OCI-LY7 (cell line): Measurements from ENCODE around the gene GPRASP2. TPM values are rescaled to one million over a fixed set of nuclear protein-coding genes. Genes with fewer than 3 reads are reported as not detected.
A peak's percentile ranks its signal among the peaks of the same experiment; 100 is the strongest.
"Not testable (repeated sequence)": the region's sequence is repeated elsewhere in the genome, so short reads cannot be mapped to it uniquely, and the experiment has no call there.

ENCODE experiments used
- Bru-seq: library from RNA; stranded (reverse); fragments of 400-500 nt; gene quantifications from one replicate; lab custom pipeline; 2021; lab: Mats Ljungman, UMichigan
- BruChase-seq, 2 experiments: library from RNA; stranded (reverse); fragments of 400-500 nt; gene quantifications; one replicate each; lab custom pipeline; 2021; lab: Mats Ljungman, UMichigan
- BruUV-seq: library from RNA; stranded (reverse); fragments of 400-500 nt; replicated peaks from 2 replicates; lab custom pipeline; 2021; lab: Mats Ljungman, UMichigan
- CTCF ChIA-PET: fragments of 300-600 bp; sonication (Branson Sonifier 250); formaldehyde crosslinking; loops from one replicate; lab custom pipeline; 2022; ENCODE audit warnings: antibody characterized with exemption; ENCODE audit not compliant: unreplicated experiment; lab: Charles Lee
- POLR2A ChIA-PET: fragments of 300-600 bp; sonication (Branson Sonifier 250); formaldehyde crosslinking; loops from one replicate; lab custom pipeline; 2022; ENCODE audit warnings: antibody characterized with exemption; lab: Charles Lee
- DNase-seq: peaks from one replicate; pipeline ENCODE4 v3.0.0-alpha.2; 2015; ENCODE audit warnings: low spot score
- H2AFZ ChIP-seq: fragments of 200-600 bp; sonication (generic), shearing (Covaris generic); 2 replicates; pipeline ENCODE4 v1.6.1; 2014; ENCODE audit warnings: mild to moderate bottlenecking, antibody characterized with exemption, low read length, moderate library complexity
- H3K27ac ChIP-seq: fragments of 200-600 bp; sonication (generic); 2 replicates; pipeline ENCODE4 v1.5.1; 2014; ENCODE audit warnings: mixed run types, low read depth, mild to moderate bottlenecking, moderate library complexity, low read length, inconsistent platforms; ENCODE audit not compliant: poor library complexity, severe bottlenecking
- H3K36me3 ChIP-seq: fragments of 200-600 bp; sonication (generic); 2 replicates; pipeline ENCODE4 v1.6.1; 2014; ENCODE audit warnings: mild to moderate bottlenecking, antibody characterized with exemption, low read length, moderate library complexity, mixed read lengths; ENCODE audit not compliant: insufficient read depth
- H3K4me1 ChIP-seq: fragments of 200-600 bp; sonication (generic); 2 replicates; pipeline ENCODE4 v1.5.1; 2014; ENCODE audit warnings: mild to moderate bottlenecking, low read length; ENCODE audit not compliant: insufficient read depth, poor library complexity, severe bottlenecking
- H3K4me2 ChIP-seq: fragments of 200-600 bp; sonication (generic); 2 replicates; pipeline ENCODE4 v1.6.1; 2014; ENCODE audit warnings: mild to moderate bottlenecking, low read length
- H3K4me3 ChIP-seq: fragments of 200-600 bp; sonication (generic); 2 replicates; pipeline ENCODE4 v1.5.1; 2014; ENCODE audit warnings: mild to moderate bottlenecking, low read depth, low read length; ENCODE audit not compliant: poor library complexity, severe bottlenecking
- H3K79me2 ChIP-seq: fragments of 200-600 bp; sonication (generic); 2 replicates; pipeline ENCODE4 v1.6.1; 2016; ENCODE audit warnings: low read depth, mild to moderate bottlenecking, low read length, moderate library complexity, mixed read lengths; ENCODE audit not compliant: insufficient read depth
- H3K9me2 ChIP-seq: fragments of 200-600 bp; sonication (generic); 2 replicates; pipeline ENCODE4 v1.6.1; 2016; ENCODE audit warnings: mild to moderate bottlenecking, low read length, mixed read lengths; ENCODE audit not compliant: insufficient read depth
- H3K9me3 ChIP-seq: fragments of 200-600 bp; sonication (generic); 2 replicates; pipeline ENCODE4 v1.6.1; 2014; ENCODE audit warnings: mild to moderate bottlenecking, mixed run types, low read length, mixed read lengths
- H4K20me1 ChIP-seq: fragments of 200-600 bp; sonication (generic); 2 replicates; pipeline ENCODE4 v1.6.1; 2014; ENCODE audit warnings: mild to moderate bottlenecking, antibody characterized with exemption, low read length, moderate library complexity, mixed read lengths; ENCODE audit not compliant: insufficient read depth
- CTCF ChIP-seq: fragments of 200-600 bp; sonication (generic); conservative IDR thresholded peaks from 2 replicates; pipeline ENCODE4 v1.5.1; 2014; ENCODE audit warnings: mild to moderate bottlenecking, antibody characterized with exemption, low read length, moderate library complexity, mixed read lengths
- EZH2phosphoT487 ChIP-seq: fragments of 200-600 bp; sonication (generic); IDR thresholded peaks from 2 replicates; pipeline ENCODE4 v1.6.1; 2018; ENCODE audit warnings: low read depth, borderline replicate concordance, mild to moderate bottlenecking, mixed run types, antibody characterized with exemption, low read length, moderate library complexity, mixed read lengths
- intact Hi-C: fragments of 100-400 bp; cut with micrococcal nuclease; formaldehyde crosslinking; loops from one replicate; pipeline ENCODE4 v1.10.0; 2022; ENCODE audit not compliant: unreplicated experiment
- long read RNA-seq: library from polyadenylated mRNA; stranded (forward); transcript quantifications from one replicate; pipeline ENCODE4 v2.0.0, GENCODE V29; 2022
- total RNA-seq, 2 experiments: library from RNA; depleted of rRNA in 1 of 2; stranded (reverse); fragments of >200 nt in 1 of 2; shearing (Covaris generic) in 1 of 2; gene quantifications; 2 replicates each; pipeline ENCODE4 v1.2.3, GENCODE V29; 2014 to 2022

Gene GPRASP2
- total RNA-seq (2014; rRNA removed; shearing (Covaris generic)) (0.18 and 0.28 TPM in 2 replicates), total RNA-seq (2022) (not detected in 2 replicates), Bru-seq, nascent RNA (not detected), BruChase-seq, experiment 1, labeled RNA remaining after a 6-hour chase (not detected), BruChase-seq, experiment 2, labeled RNA remaining after a 2-hour chase (percentile 23 among the genes with signal in this experiment)
- long read RNA-seq, partial matches to known transcripts, result 0 of 1 reads
- long read RNA-seq, other reads (novel, unspliced or antisense), result 1 of 1 reads

- Histone ChIP-seq H3K4me3 (no peak within 1 kb of the TSS), H3K4me1 (no peaks in the 10 kb centered on the region), H4K20me1 (no peaks in the 10 kb centered on the region), H3K9me3 (no peaks in the 10 kb centered on the region), H3K4me2 (no peak within 1 kb of the TSS), H3K36me3 (no peaks in the 10 kb centered on the region), H3K9me2 (no peaks in the 10 kb centered on the region), H3K79me2 (no peaks in the 10 kb centered on the region), H2AFZ (no peak within 1 kb of the TSS), H3K27ac (no peak within 1 kb of the TSS)
- no peak for DNase-seq
- CTCF ChIA-PET, result no interaction called here
- POLR2A ChIA-PET, result no interaction called here
- no TSS peak for BruUV-seq
- no peak for TF ChIP-seq CTCF
- TF ChIP-seq EZH2phosphoT487, result no peak
- intact Hi-C loops, result no loop called here
Measured at GRCh38 chrX:102712216-102712966, at the start of gene GPRASP2. GPRASP2 (plus strand) TSS chrX:102712448; CDS start chrX:102714870, 2,422 bp downstream.

- H2AFZ ChIP-seq, H4K20me1 ChIP-seq, H3K4me2 ChIP-seq, H3K4me1 ChIP-seq, H3K79me2 ChIP-seq, H3K27ac ChIP-seq, H3K9me2 ChIP-seq, H3K4me3 ChIP-seq, H3K9me3 ChIP-seq, BruUV-seq, H3K36me3 ChIP-seq, POLR2A ChIA-PET, CTCF ChIA-PET, DNase-seq, intact Hi-C loops: not testable (repeated sequence)
Measured at GRCh38 chrX:102663820-102664219, 48.4 kb upstream of the GPRASP2 start.

- H3K9me3 ChIP-seq, H3K27ac ChIP-seq, POLR2A ChIA-PET, H3K9me2 ChIP-seq, intact Hi-C loops, H3K4me2 ChIP-seq, BruUV-seq, H2AFZ ChIP-seq, H3K4me3 ChIP-seq, DNase-seq, H4K20me1 ChIP-seq, CTCF ChIA-PET, H3K79me2 ChIP-seq, H3K36me3 ChIP-seq, H3K4me1 ChIP-seq: not testable (repeated sequence)
Measured at GRCh38 chrX:102667034-102667433, 45.2 kb upstream of the GPRASP2 start.
